Endometrium (tissue), 2 donors: ENCODE data around the gene GPC3.

Source experiments
- FAIRE-seq: peaks from 2 replicates; lab custom pipeline; 2012; peaks lifted over from hg19 to GRCh38; lab: Jason Lieb, UNC
- donor health status: control.
- donor health status: control.

GPC3 gene

GRCh38 chrX:133884430-133885394 is 100.7 kb downstream of the GPC3 start:
- no peak for FAIRE-seq

- no peak for FAIRE-seq
Measured at GRCh38 chrX:133881893-133882292, 103.5 kb downstream of the GPC3 start.

- FAIRE-seq: no peak
Measured at GRCh38 chrX:133881007-133881406, 104.4 kb downstream of the GPC3 start.

GRCh38 chrX:133880032-133880443 is 105.4 kb downstream of the GPC3 start:
- no peak for FAIRE-seq

- FAIRE-seq: no peak
Measured at GRCh38 chrX:133878710-133879109, 106.7 kb downstream of the GPC3 start.

- FAIRE-seq: no peak
Measured at GRCh38 chrX:133876646-133877045, 108.7 kb downstream of the GPC3 start.

GRCh38 chrX:133869270-133869669 is 116.1 kb downstream of the GPC3 start:
- no peak for FAIRE-seq

GRCh38 chrX:133868682-133869081 is 116.7 kb downstream of the GPC3 start:
- FAIRE-seq: no peak

- no peak for FAIRE-seq
Measured at GRCh38 chrX:133868250-133868649, 117.1 kb downstream of the GPC3 start.

GRCh38 chrX:133865761-133866471 is 119.5 kb downstream of the GPC3 start:
- FAIRE-seq: no peak

- FAIRE-seq: no peak
Measured at GRCh38 chrX:133864236-133864635, 121.2 kb downstream of the GPC3 start.

GRCh38 chrX:133859860-133860259 is 125.5 kb downstream of the GPC3 start:
- no peak for FAIRE-seq

- no peak for FAIRE-seq
Measured at GRCh38 chrX:133859336-133859735, 126.1 kb downstream of the GPC3 start.

- FAIRE-seq: no peak
Measured at GRCh38 chrX:133857640-133858269, 127.6 kb downstream of the GPC3 start.

- FAIRE-seq: no peak
Measured at GRCh38 chrX:133856819-133857218, 128.6 kb downstream of the GPC3 start.

- FAIRE-seq: no peak
Measured at GRCh38 chrX:133854290-133854689, 131.1 kb downstream of the GPC3 start.

- FAIRE-seq: no peak
Measured at GRCh38 chrX:133852837-133853356, 132.5 kb downstream of the GPC3 start.

GRCh38 chrX:133852401-133852800 is 133.0 kb downstream of the GPC3 start:
- no peak for FAIRE-seq

- no peak for FAIRE-seq
Measured at GRCh38 chrX:133850399-133850798, 135.0 kb downstream of the GPC3 start.

GRCh38 chrX:133849676-133850075 is 135.7 kb downstream of the GPC3 start:
- no peak for FAIRE-seq

- FAIRE-seq: no peak
Measured at GRCh38 chrX:133847340-133847994, 137.9 kb downstream of the GPC3 start.

GRCh38 chrX:133846311-133846710 is 139.1 kb downstream of the GPC3 start:
- no peak for FAIRE-seq
